ENCODE results near the gene GBX1. TPM values are rescaled to one million over a fixed set of nuclear protein-coding genes. Genes with fewer than 3 reads are reported as not detected.

The GBX1 gene
- total RNA-seq, 1 experiment from 2014 or later: not detected

- DNase-seq: no peak
- Mint-ChIP-seq H3K9me3 (ENCODE audit: unreplicated experiment) (no peaks in the 10 kb centered on the region), H3K4me3 (ENCODE audit: unreplicated experiment) (no peak overlapping the region), H3K27me3 (ENCODE audit: insufficient read depth, unreplicated experiment) (peaks cover 7% of the 10 kb centered on the region), H3K27ac (ENCODE audit: unreplicated experiment) (no peak overlapping the region), H3K4me1 (ENCODE audit: low read depth, unreplicated experiment) (no peaks in the 10 kb centered on the region), H3K36me3 (ENCODE audit: insufficient read depth, unreplicated experiment) (no peaks in the 10 kb centered on the region)
- no TSS peak for BruUV-seq (replicated peaks)
- Histone ChIP-seq H3K27me3 (replicated peaks; ENCODE audit: control insufficient read depth, insufficient read depth, low read length) (peaks cover 3% of the 10 kb centered on the region; the same call in 1 of the 2 replicates), H3K36me3 (ENCODE audit: control insufficient read depth, insufficient read depth, low read length) (no peaks in the 10 kb centered on the region), H3K9me3 (no peaks in the 10 kb centered on the region), H3K4me3 (ENCODE audit: low read depth, low read length) (no peak overlapping the region), H3K4me1 (no peaks in the 10 kb centered on the region)
- intact Hi-C loops (cut with micrococcal nuclease; ENCODE audit: unreplicated experiment): no loop called here
- ChIA-PET CTCF (interaction anchor here (1.1 kb wide), 1 partner anchor 28 kb away, joined by 3 read pairs; the partner anchor contains the start of gene GBX1), POLR2A (no interaction called here)
- TF ChIP-seq, protein P1, sequence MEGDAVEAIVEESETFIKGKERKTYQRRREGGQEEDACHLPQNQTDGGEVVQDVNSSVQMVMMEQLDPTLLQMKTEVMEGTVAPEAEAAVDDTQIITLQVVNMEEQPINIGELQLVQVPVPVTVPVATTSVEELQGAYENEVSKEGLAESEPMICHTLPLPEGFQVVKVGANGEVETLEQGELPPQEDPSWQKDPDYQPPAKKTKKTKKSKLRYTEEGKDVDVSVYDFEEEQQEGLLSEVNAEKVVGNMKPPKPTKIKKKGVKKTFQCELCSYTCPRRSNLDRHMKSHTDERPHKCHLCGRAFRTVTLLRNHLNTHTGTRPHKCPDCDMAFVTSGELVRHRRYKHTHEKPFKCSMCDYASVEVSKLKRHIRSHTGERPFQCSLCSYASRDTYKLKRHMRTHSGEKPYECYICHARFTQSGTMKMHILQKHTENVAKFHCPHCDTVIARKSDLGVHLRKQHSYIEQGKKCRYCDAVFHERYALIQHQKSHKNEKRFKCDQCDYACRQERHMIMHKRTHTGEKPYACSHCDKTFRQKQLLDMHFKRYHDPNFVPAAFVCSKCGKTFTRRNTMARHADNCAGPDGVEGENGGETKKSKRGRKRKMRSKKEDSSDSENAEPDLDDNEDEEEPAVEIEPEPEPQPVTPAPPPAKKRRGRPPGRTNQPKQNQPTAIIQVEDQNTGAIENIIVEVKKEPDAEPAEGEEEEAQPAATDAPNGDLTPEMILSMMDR (IDR thresholded peaks at IDR 0.05; ENCODE audit: insufficient read depth in 1 of 2, low read depth in 1 of 2, low read length in 1 of 2, severe bottlenecking in 1 of 2, unreplicated experiment in 1 of 2): no peak
Measured at GRCh38 chr7:151195616-151196450, 28.3 kb upstream of the GBX1 start.

DNA sequence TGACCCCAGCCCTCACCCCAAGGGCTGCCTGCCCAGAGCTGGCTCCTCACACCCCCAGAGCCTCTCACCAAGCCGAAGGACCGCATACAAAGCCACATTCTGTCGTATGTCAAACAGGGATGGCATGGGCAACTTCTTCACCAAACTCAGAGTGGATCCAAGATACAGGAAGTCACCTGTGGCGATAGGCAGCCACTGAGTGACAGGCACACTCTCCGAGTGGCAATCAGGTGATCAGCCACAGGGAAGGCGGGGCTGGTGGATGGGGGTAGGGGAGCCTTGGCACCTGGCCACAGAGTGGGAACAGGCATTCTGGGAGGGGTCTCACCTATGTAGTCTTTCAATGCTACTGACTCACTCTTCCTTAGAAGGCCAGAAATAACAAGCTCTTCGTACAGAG lies 26.7 kb upstream of the GBX1 start:
- TF ChIP-seq, protein P1 (IDR thresholded peaks at IDR 0.05; ENCODE audit: insufficient read depth in 1 of 2, low read depth in 1 of 2, low read length in 1 of 2, severe bottlenecking in 1 of 2, unreplicated experiment in 1 of 2): no peak
- no peak for DNase-seq
- intact Hi-C loops (cut with micrococcal nuclease; ENCODE audit: unreplicated experiment): no loop called here
- H3K27me3 Mint-ChIP-seq (ENCODE audit: insufficient read depth, unreplicated experiment): peaks cover 12% of the 10 kb centered on the region
- Histone ChIP-seq H3K36me3 (ENCODE audit: control insufficient read depth, insufficient read depth, low read length) (no peaks in the 10 kb centered on the region), H3K9me3 (no peaks in the 10 kb centered on the region), H3K27me3 (replicated peaks; ENCODE audit: control insufficient read depth, insufficient read depth, low read length) (peaks cover 3% of the 10 kb centered on the region; the same call in 1 of the 2 replicates), H3K4me3 (ENCODE audit: low read depth, low read length) (no peak overlapping the region), H3K4me1 (no peaks in the 10 kb centered on the region)
- no peak overlapping the region for H3K4me3 Mint-ChIP-seq (ENCODE audit: unreplicated experiment)
- no peaks in the 10 kb centered on the region for H3K36me3 Mint-ChIP-seq (ENCODE audit: insufficient read depth, unreplicated experiment)
- ChIA-PET POLR2A (no interaction called here), CTCF (interaction anchor here (0.7 to 1.1 kb wide), 2 partner anchors 27 to 176 kb away, joined by 3 read pairs; partner anchors contain the start of gene GBX1)
- BruUV-seq (replicated peaks): no TSS peak
- no peaks in the 10 kb centered on the region for H3K9me3 Mint-ChIP-seq (ENCODE audit: unreplicated experiment)
- no peaks in the 10 kb centered on the region for H3K4me1 Mint-ChIP-seq (ENCODE audit: low read depth, unreplicated experiment)
- no peak overlapping the region for H3K27ac Mint-ChIP-seq (ENCODE audit: unreplicated experiment)

GRCh38 chr7:151193203-151193978 lies 25.9 kb upstream of the GBX1 start:
- no peak overlapping the region for H3K27ac Mint-ChIP-seq (ENCODE audit: unreplicated experiment)
- POLR2A ChIA-PET: no interaction called here
- no peak for DNase-seq
- Histone ChIP-seq H3K27me3 (replicated peaks; ENCODE audit: control insufficient read depth, insufficient read depth, low read length) (peaks cover 3% of the 10 kb centered on the region; the same call in 1 of the 2 replicates), H3K4me3 (ENCODE audit: low read depth, low read length) (no peak overlapping the region), H3K36me3 (ENCODE audit: control insufficient read depth, insufficient read depth, low read length) (no peaks in the 10 kb centered on the region), H3K9me3 (no peaks in the 10 kb centered on the region), H3K4me1 (no peaks in the 10 kb centered on the region)
- H3K4me3 Mint-ChIP-seq (ENCODE audit: unreplicated experiment): no peak overlapping the region
- CTCF ChIA-PET: no interaction called here
- no TSS peak for BruUV-seq (replicated peaks)
- TF ChIP-seq, protein P1 (IDR thresholded peaks at IDR 0.05; ENCODE audit: insufficient read depth in 1 of 2, low read depth in 1 of 2, low read length in 1 of 2, severe bottlenecking in 1 of 2, unreplicated experiment in 1 of 2): no peak
- H3K27me3 Mint-ChIP-seq (ENCODE audit: insufficient read depth, unreplicated experiment): peaks cover 15% of the 10 kb centered on the region
- intact Hi-C loops (cut with micrococcal nuclease; ENCODE audit: unreplicated experiment): no loop called here
- H3K9me3 Mint-ChIP-seq (ENCODE audit: unreplicated experiment): no peaks in the 10 kb centered on the region
- no peaks in the 10 kb centered on the region for H3K4me1 Mint-ChIP-seq (ENCODE audit: low read depth, unreplicated experiment)
- H3K36me3 Mint-ChIP-seq (ENCODE audit: insufficient read depth, unreplicated experiment): no peaks in the 10 kb centered on the region
